Nucleus accumbens (tissue), 56 donors: ENCODE measurements around the gene TPP1.
A peak's percentile ranks its signal among the peaks of the same experiment; 100 is the strongest.

Source experiments
- DNase-seq, 56 donors: peaks; one replicate each; lab custom pipeline; 2025; lab: John Stamatoyannopoulos, UW

TPP1 gene

GRCh38 chr11:6619004-6619745 lies at the start of gene TPP1:
Gene TPP1, minus strand, starts transcription at chr11:6619422. Its CDS starts 22 bp downstream, at chr11:6619400.
- DNase-seq, result peak; percentile 50 to 98 (median 92)

DNA sequence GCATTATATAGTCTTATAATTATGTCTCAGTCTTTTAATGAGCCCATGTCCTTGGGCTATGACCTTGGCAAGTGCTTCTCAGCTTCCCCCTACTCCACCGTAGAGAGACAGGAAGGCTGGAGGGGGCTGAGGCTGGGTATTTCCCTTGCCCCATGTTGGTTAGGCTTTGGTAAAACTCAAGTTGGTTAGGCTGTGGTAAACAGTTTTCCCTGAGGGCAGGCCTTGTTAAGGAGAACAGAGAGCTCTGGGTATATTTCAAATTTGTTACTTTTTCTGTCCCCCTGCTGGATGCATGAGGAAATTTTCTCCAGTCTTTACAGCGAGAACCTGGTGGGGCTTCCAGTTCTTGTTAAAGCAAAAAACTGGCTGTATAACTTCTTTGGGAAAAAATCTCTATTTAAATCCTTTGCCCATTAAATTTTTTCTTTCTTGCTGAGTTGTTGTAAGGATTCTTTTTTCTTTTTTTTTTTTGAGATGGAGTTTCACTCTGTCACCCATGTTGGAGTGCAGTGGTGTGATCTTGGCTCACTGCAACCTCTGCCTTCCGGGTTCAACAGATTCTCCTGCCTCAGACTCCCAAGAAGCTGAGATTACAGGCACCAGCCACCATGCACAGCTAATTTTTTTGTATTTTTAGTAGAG lies 48.6 kb upstream of the TPP1 start:
- DNase-seq, result no peak

DNA sequence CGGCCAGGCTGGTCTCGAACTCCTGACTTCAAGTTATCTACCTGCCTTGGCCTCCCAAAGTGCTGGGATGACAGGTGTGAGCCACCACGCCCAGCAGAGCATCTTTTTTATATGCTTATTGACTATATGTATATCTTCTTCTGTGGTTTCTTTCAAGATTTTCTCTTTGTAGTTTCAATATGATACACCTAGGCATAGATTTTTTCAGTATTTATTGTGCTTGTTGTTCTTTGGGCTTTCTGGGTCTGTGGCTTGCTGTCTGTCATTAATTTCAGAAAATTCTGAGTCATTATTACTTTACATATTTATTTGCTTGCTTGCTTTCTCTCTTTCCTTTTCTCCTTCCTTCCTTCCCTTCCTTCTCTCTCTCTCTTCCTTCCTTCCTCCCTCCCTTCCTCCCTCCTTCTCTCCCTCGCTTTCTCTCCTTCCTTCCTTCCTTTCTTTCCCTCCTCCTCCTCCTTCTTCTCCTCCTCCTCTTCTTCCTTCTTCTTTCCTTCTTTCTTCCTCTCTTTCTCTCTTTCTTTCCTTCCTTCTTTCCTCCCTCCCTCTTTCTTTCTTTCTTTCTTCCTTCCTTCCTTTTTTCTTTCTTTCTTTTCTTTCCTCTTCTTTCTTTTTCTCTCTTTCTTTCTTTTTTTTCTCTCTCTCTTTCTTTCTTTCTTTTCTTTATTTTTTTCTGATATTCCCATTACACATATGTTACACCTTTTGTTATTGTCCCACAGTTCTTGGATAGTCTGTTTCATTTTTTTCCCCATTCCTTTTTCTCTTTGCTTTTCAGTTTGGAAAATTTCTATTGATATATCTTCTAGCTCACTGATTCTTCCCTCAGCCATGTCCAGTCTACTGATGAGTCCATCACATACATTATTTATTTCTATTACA lies 47.3 kb upstream of the TPP1 start:
- DNase-seq, result no peak

DNA sequence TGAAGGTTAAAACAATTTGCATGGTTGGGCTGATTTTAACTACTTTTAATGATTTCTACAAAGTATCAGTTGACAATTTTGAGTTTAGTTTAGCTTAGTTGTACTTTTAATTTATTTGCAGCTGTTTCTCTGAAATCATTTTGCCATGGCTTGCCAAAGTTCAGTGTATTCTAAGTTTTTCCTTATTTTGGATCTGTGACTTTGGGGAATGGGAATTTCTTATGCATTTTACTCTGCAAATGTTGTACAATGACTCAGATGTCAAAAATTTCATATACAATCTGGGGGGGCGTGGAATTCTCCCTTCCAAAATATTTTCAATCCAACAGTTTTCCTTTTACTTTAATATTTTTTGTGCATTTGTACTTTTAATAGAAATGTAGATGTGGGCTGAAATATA lies 45.3 kb upstream of the TPP1 start:
- no peak for DNase-seq

- no peak for DNase-seq
These were observed 44.7 kb upstream of the TPP1 start for GRCh38 chr11:6663794-6664469.

GRCh38 chr11:6660712-6661111 lies 41.5 kb upstream of the TPP1 start:
- no peak for DNase-seq

DNA sequence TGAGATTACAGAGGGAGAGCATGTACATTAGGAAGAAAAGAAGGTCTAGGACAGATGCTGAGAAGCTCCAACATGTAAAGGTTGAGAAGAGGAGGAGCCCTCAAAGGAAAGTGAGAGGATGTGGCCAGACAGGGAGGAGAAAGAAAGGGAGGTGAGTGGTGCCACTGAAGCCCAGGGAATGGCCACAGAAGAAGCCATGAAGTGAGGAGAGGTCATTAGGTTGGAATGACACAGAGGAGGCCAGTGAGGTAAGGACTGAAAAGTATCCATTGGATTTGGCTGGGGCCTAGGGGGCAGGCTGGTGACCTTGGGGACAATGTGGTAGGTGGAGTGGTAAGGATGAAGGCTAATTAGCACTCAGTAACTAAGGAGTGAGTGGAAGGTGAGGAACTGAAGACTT lies 39.4 kb upstream of the TPP1 start:
- no peak for DNase-seq

DNA sequence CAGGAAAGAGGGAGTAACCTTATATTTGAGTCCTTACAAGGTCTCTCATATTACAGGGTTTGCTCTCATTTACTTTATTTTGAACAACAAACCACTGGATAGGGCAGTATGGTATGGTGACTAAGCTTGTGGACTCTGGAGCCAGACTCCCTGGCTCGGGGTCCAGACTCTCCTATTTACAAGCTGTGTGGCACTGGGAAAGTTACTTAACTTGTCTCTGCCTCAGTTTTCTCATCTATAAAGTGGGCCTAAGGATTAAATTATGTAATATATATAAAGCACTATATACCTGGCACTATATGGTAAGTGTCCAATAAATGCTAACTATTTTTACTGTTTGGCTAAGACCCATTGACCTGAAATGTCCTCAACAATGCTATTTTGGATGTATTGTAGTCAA lies 38.1 kb upstream of the TPP1 start:
- DNase-seq, result no peak

DNA sequence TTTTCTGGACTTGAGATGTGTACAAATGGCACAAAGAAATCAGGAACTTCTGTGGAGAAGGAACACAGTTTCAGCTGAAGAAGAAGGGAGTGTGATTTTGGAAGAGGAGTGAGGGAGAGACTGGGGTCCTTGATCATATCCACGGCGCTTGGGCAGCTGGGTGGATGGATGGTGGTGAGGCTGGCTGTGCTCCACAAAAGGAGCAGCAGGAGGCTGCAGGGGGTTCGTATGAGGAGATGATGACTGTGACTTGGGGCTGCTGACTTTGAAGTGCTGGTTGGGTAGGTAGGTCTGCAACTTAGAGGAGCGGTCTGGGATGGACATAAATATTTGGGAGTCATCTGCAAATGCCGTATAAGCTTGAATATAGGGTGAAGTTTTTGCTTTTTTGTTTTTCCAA lies 37.7 kb upstream of the TPP1 start:
- DNase-seq, result no peak

DNA sequence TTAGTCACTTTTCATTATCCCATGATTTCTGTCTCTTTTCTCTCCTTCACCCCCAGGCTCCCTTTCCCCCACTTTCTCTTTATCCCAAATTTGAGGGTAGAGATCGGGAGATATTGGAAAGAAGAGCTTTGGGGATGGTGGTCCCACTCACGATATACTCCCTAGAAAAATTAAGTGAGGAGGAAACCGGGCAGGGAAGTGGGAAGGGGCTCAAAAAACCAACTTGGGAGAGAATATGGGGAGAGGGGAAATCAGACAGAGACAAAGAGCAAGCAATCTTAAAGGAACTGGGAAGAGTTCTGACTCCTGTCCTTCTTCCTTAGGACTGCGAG lies 37.3 kb upstream of the TPP1 start:
- DNase-seq, result no peak

GRCh38 chr11:6655790-6656583 lies 36.8 kb upstream of the TPP1 start, which contains the start of gene DCHS1:
Gene DCHS1, minus strand, starts transcription at chr11:6655809. Its CDS starts 14,196 bp downstream, at chr11:6641613.
- peak in 4 of 56 donors; percentile 7 to 49 (median 22) for DNase-seq

DNA sequence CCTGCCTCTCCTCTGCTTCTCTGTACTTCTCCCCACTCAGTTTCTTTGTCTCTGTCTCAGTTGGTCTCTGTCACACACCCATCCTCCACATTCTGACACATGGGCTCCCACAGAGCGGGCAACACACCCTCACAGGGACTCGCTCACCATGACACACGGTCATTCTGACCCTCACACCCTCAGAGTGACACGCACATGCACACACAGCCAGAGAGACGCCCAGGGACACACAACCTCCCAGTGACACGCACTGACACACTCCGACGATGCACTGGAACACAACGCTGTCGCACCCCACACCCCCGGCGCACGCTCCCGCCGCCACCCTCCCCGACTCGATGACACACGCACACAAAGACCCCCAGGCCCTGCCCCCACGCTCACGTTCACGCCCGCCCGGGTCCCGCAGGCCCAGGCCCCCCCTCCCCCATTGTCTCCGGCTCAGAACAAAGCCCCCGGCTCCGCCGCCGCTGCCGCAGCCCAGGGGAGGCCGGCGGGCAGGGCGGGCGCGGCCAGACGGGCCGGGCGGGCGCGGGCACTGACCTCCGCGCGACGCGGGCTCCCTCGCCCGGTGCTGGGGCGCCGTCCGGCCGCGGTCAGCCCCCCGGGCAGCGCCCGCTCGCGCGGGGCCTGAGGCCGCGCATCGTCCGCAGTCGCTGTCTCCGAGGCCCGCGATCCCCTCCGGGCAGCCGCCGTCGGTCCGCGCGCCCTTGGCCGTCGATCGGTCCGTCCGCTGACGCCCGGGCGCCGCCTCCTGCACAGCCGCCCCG lies 36.0 kb upstream of the TPP1 start:
- DNase-seq, result peak in 15 of 56 donors; percentile 8 to 72 (median 43)

DNA sequence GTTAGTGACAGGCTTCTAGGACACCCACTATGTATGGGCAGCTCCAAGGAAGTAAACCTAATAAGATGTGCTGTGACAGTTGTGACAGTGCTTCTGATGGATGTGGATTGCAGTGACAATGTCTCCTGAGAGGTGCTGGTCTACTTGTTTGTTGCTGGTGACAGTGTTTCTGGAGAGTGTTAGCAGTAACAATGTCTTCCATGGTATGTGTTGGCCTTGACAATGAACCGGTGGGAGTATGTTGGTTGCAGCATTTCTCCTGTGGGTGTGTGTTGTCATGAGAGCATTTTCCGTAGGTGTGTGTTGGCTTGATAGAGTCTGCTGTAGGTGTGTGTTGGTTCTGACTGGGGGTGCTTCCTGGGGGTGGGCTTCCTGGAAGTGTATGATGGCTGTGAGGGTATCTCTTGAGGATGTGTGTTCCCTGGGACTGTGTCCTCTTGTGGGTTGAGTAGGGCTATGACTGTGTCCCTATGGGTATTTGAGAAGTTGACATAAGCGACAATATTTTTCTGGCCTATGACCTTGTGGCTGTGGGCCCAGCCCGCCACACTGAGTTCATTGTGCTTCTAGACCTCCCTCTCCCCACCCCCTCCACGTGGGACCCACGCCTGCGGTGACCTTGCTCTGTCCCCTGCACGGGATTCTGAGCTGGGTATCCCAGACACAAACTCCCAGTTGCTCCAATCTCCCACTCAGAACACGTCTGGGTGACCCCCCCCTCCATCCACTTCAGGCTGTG lies 35.2 kb upstream of the TPP1 start:
- peak in 31 of 56 donors; percentile 17 to 73 (median 45) for DNase-seq

GRCh38 chr11:6653656-6654055 lies 34.4 kb upstream of the TPP1 start:
- no peak for DNase-seq

DNA sequence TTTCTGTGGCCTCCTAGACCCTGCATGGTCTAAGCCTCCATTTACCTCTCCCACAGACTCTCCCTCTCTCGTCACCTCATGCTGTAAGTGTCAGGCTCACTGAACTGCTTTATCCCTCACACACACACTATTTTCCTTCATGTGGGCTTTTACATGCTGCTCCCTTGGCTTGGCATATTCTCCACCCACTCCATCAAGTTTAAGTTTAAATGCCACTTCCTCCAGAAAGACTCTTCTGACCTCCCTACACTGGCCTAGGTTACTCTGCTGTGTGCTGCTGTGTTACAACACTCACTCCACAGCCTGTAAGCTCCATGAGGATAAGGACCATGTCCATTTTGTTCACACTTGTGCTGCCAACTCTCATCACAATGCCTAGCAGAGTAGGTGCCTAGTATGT lies 33.9 kb upstream of the TPP1 start:
- DNase-seq, result no peak

DNA sequence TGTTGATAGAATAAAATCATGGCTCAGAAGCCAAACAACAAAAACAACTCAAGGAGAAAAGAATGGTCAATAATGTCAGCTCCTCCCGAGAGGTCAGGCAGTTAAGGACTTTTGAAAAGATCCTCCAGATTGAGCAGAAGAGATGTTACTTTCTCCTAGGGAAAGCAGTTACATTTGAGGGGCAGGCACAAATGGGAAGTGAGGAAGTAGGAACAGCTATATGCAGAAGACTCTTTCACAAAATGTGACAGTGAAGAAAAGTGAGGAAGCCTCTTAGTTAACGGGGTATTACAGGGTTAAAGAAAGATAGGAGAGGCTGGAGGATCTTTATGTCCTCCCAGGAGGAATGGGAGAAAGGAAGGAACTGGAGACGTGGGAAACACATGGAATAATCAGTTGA lies 33.0 kb upstream of the TPP1 start:
- DNase-seq, result no peak

GRCh38 chr11:6650980-6651379 lies 31.8 kb upstream of the TPP1 start:
- DNase-seq, result peak in 1 of 56 donors; percentile 34

DNA sequence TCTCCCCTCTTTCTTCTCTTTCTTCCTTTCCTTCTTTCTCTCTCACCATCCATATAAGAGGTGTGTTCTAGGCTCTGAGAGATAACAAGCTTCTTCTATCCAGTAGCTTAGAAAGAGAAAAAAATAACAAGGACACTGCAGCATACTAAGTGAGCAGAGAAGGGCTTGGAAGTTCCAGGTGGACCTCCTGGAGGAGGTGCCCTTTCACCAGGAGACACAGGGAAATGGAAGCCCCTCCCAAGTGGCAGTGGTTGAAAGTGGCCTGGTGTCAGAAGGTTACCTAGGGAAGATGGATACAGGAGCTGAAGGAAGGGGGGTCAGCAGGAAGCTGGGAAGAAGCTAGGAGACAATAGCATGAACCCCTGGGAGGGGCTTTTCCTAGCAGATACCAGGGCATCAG lies 30.9 kb upstream of the TPP1 start:
- no peak for DNase-seq
